Activated CD4-positive, alpha-beta T cell treated with anti-CD3 and anti-CD28 coated beads, Interleukin-2, amount 50 U/mL, for 4 hours (primary cell): ENCODE results near the gene ARPC5L.

Experiments
- DNase-seq, 2 experiments: peaks; one replicate each; pipeline ENCODE4 v3.0.0-alpha.2; 2020

ARPC5L gene

DNA sequence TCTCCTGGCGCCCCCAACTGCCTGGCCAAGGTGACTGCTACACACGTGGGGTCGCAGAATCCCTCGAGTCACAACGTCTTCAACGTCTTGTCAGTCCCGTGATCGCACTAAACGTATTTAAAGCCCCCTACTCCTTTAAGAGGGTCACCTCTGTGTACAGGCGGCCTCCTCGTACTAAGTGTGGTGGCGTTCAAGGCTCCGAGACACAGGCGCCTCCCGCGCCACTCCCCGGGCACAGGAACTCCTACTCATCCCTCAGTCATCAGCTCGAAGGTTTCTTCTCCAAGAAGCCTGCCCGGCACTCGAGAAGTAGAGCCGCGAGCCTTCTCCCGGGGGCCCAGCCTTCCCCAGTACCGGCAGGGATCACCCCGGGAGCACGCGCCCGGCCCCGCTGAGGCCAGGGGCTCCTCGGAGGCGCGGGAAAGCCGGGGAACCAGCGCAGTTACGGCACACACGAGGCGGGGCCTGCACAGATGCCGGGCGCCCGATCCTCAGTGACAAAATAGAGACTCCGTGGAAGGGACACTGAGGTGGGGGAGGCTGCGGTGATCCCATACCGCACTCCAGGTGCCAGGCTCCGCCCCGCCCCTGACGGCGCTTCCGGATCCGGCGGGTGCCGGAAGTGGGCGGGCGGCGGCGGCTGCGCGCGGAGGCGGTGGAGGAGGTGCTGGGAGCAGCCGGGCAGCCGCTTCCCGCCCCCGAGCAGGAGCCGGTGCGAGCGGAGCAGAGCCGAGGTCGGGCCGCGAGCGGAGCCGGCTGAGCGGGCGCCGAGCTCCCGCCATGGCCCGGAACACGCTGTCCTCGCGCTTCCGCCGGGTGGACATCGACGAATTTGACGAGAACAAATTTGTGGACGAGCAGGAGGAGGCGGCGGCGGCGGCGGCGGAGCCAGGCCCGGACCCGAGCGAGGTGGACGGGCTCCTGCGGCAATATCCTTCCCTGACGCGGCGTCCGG is 6.9 kb downstream of the ARPC5L start:
- DNase-seq = peak; percentile 87 to 91

DNA sequence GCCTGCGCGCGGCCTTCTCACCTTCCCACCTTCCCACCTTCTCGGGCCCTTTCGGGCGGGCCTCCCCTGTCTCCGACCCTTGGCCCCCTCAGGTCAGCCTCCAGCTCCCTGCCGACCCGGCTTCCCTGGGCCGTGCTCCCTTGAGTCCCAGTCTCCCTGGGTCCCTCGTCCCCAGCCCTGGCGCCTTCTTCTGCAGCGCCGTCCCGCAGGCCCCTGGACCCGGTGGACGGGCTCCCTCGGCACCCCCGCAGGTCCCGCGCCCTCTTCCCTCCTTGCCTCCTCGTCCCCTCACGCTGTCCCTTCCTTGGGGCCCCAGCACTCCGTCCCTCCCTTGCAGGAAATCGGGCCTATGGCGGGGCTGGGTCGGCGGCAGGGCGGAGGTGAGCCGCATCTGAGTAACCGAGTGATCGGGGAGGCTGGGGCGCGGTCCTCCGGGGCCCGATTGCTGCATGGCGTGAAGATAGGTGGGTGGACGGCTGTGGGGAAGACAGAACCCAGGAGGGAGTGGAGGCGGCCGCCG is 7.6 kb downstream of the ARPC5L start:
- DNase-seq = peak in 1 of 2 experiments; percentile 29

DNA sequence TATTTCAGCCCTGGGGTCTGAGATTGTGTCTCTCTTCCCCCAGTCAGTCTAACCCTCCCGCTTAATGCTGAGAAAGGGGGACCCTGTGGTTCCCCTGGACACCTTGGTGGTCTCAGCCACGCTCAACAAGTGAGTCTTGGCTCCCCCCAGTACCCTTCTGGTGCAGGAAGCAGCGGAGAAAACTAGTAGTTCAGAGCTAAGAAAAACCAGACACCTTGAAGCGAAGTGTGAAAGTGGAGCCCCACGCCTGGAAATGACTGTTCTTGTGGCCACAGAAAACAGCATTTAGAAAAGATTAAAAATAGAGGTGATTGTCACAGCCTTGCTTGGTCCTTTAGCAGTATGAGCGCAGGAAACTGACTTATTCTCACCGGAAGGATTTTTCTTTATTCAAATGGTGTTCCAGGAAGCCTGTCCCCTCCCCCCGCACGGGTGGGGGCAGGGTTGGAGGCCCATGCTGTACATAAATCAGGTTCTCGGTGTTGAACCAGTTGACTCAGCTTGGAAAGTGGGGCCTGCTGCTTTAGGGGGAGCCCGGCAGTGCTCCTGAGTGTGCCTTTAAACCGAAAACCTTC is 8.1 kb downstream of the ARPC5L start:
- peak; percentile 85 to 88 for DNase-seq

DNA sequence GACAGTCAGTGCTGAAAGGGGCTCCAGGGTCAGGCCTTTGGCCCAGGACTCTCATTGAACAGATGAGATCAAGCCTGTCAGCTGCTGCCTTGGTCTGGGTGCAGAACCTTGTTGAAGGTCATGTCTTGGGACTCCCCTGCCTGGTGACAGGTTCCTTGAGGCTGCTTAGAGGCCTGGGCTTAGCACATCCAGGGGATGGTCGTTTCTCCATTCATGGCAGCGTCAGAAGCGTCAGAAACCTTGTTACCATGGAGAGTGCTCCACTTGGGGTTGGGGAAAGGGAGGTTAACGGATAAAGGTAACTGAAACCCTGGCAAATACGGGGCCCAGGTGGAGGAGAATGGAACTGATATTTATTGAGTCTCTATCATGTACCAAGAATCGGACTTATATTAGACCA is 8.8 kb downstream of the ARPC5L start:
- DNase-seq = no peak

DNA sequence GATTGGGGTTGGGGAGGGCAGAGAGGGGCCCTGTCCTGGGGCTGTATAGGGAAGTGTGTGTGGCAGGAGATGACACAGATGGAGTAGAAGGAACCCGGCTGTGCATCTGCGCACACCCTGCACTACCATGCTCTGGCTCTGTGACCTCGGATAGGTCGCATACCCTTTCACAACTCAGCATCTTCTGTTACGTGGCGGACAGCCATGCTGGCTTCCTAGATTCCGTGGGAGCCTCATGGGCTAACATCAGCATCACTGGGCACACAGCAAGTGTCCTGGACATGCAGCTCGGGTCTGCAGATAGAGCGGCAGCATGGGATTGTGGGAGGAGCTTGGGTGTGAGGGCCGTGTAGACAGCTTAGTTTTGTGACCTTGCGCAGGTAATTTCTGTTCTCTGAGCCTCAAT is 9.2 kb downstream of the ARPC5L start:
- no peak for DNase-seq

DNA sequence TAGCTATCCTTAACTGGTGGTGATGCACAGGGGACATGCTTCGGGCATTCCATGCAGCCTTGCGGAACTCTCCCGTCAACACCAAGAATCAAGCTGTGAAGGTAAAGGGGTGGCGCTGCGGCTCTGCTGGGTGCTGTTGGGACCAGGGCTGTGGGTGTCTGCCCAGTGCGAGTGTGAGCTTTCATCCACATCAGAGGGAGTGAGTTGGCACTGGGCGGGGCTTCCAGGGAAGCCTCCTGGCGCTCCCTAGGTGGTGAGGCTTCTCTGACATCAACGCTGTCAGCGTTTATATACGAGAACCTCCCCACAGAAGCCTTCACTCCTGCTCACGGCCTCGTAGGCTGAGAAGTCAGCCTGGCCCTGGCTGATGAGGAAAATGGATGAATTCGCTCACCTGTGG is 11.7 kb downstream of the ARPC5L start:
- DNase-seq = no peak

DNA sequence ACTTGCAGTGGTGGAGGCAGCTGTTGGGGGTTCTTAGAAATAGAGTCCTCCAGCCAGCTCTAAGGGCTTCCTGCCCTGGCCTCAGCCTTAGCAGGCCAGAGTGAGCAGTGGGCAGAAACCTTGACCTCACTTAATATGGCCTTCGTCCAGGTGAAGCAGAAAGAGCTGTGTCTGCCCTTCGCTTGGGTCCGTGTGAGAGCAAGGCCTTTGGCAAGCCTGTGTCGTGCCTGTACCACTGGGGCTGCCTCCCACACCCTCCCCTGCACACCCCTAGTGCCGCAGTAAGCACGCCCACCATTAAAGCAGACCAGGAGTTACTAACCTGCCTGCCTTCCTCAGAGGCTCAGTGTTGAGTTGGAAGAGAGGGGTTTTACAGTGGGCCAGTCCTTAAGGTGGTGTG is 13.6 kb downstream of the ARPC5L start:
- no peak for DNase-seq

DNA sequence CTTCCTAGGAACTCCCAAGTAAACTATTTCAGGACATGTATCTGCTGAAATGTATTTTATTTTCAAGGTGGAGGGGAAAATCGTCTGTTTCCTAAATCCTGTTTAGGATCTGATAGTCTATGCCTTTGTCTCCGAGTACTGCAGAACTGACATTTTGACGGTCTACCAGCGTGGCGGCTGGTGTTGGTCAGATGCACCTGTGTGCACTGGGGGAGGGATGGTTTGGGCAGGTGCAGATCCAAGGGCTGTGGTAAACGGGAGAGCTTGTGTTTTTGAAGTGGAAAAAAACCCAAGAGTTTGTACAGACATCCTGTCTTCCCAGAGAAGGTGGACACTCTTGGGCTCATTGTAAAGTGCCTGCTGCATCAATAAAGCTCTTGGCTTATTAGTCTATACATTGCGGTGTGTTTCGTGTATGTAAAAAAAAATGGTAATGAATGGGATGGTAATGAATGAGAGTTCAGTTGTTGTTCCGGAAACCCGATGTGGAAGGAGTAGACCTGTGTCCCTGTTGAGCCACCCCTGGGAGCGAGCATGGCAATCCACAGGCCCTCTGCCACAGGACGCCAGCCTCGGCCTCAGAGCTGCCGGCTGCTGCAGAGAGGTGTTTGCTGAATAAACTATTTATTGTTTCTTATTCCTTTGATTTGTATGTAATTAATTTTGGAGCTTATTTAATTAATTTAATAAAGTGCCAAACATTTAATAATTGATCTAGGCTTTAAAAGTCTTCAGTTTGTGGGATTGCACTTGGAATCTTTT is 15.3 kb downstream of the ARPC5L start:
- no peak for DNase-seq

DNA sequence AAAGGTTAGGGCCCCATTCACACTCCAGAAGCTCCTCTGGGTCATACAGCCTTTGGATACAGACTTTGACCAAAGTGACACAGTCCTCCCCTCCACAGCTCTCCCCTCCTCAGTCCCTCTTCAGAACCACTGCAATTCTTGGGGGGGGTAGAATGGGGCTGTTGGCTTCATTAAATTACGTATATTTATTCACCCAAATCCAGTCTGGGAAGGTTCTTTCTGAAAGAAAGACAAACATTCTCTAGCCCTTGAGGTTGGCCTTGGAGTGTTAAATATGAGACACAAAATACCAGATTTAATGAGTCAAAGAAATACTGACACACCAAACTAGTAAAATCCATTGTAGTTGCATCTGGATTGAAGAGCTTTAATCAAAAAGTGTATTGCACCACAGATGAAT is 16.1 kb downstream of the ARPC5L start:
- DNase-seq = no peak

DNA sequence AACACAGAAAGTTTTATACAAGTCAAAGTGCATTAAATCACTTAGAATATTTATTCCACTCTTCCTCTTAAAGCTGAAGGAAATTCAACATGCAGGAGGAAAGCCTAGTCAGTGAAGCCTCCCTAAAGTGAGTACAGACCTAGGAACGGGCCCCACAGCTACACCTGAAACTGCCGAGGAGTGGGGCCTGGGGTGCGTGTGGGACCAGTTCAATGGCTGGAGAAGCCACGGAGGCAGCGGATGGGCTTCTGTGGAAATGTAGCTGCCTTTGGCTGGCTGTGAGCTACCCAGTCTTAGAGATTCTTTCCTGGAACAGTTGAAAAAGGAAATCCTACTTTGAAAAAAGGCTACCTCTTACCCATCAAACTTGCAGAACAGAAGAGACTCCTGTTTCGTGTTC is 16.6 kb downstream of the ARPC5L start:
- no peak for DNase-seq

DNA sequence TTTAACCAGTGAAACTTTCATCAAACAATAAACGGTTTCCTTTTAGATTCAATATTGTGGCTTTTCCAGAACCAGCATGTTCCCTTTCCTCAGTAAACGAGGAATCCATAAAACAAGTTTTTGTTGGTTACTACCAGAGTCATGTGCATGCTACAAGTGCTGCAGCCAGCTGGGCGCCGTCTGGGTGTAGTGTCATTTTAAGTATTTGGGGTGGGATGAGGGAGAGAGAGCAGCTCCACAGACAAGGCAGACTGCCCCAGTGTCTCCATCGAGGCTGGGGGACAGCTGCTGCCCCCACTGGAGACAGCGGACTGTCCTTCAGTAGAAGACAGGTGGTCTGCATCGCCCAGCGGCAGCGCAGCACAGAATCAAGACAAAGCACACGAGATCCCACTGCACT is 17.3 kb downstream of the ARPC5L start:
- DNase-seq = no peak

DNA sequence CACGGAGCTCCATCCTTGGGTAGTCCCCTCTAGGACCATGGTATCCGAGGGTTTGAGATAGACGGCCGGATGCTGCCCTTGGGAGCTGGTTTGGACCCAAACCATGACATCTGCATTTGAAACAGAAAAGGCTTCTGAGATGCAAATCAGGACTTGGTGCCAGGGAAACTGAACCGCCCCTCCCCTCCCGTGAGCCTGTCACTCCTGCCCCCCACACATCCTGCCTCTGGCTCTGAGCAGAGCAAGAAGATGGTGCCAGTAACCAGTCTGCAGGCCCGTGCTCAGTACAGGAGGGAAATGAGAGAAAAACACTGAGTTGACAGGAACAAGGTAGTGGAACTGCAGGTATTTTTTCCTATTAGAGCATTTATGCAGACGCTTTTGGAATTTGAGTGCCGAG is 18.6 kb downstream of the ARPC5L start:
- DNase-seq = no peak

DNA sequence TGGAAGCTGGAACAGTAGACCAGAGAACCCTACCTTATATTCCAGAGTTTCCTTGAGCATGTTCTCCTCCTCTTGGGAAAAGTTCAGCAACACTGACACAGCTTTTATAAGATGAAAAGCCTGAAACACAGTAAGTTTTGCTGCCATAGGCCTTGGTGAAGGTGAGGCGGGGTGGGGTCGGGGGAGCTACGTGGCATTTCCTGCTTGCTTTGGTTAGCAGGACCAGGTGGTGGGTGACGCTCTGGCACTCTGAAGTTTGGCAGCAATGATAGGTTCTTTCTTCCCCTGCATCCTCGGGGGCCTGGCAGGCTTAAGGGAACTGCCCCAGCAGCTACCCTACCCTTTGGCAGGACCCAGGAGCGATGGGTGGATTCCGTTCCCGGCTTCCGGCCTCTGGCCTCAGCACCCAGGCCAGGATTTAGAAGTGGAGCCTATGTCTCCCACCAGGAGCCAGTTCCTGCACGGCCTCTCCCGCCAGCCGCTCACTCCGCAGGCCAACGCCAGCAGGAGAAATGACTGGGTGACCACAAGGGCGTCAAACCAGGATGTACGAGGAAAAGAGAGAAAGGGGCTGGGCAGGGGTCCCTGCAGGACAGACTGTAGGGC is 19.3 kb downstream of the ARPC5L start:
- DNase-seq = no peak

DNA sequence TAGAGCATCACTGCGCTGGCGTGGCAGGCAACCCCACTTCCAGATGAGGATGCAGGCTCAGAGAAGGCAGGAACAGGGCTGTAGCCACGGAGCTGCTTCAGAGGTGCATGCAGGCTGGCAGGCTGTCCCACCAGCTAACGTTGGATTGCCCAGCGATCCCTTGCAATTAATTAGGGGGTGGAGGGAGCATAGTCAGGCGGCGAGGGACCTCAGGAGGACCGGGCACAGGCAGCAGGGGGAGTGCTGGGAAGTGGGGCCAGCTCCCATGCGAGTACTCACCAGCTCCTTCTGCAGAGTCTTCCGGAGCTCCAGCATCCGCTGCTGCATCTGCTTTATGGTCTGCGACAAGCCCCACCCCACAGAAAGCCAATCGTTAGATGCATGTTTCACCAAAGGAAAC is 20.3 kb downstream of the ARPC5L start:
- no peak for DNase-seq

DNA sequence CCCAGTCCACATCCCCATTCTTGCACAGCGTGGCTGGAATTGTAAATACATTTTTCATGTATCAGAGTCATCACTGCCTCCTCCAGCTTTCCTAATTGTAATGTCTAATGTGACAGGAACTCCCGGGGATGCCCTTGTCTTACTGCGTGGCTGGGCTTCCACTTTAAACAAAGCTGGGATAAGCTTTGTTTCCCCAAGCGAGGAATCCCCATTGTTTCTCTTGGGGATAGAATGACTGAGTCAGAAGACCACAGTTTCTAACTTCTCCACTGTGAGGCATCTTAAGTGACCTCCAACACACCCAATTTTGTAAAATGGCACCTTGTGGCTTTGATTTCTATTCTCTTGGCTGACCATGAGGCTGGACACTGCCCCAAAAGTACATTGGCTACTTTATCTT is 22.4 kb downstream of the ARPC5L start:
- no peak for DNase-seq

DNA sequence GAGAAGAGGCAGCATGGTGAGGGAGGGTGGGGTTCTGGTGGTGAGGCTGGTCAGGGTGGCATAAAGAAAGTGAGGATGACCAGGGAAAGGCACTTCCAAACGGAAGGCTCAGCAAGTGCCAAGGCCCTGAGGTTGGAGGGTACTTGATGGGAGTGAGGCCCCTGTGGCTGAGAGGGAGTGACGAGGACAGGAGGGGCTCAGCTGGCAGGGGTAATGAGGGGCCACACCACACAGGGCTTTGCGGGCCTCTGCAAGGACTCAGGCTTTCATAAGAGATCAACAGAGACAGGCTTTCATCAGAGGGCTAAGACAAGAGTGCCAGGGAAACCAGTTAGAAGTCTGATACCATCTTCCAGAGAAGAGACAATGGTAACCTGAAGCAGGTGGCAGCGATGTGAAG is 23.6 kb downstream of the ARPC5L start:
- DNase-seq = no peak

DNA sequence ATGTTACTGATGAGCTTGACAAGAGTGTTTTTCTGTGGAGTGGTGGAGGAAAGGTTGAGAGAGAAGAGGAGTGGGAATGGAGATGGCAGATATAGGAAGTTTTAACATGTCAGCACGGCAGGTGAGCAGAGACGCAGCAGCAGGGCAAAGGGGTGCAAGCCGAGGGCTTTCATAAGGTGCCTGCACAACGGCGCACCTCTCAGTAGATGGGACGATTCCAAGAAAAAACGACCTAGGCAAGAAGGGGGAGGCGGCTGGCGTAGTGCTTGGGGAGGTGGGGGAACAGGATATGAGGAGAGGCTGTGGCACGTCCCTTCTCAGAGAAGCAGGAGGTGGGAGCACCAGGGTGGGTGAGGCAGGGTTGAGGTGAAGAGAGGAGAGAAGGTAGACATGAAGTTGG is 24.5 kb downstream of the ARPC5L start:
- no peak for DNase-seq

DNA sequence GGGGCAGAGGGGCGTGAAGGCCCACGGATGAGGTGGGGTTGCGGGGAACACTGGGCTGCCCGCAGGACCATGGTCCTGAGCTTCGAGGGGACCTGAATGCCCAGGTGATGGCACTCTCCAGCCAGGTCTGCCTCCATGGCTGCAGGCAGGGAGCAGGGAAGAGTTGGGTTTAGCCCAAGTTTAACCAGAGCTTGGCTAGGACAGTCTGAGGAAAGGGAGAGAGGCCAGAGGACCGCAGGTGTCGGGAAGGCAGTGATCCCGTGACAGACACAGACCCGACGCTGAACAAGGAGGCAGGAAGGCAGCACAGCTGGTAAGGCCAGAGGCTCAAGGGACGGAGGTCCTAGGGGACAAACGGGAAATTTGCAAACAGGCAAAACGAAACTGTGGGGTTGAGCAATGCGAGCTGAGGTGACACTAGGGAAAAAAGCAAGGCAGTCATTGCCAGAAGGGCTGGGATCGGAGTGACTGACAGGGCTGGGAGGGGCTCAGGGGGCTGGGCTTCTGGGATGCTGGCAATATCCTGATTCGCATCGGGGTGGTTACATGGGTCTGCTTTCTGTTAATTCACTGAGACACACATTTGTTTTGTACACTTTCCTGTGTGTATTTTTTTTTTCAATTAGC is 25.0 kb downstream of the ARPC5L start:
- no peak for DNase-seq

DNA sequence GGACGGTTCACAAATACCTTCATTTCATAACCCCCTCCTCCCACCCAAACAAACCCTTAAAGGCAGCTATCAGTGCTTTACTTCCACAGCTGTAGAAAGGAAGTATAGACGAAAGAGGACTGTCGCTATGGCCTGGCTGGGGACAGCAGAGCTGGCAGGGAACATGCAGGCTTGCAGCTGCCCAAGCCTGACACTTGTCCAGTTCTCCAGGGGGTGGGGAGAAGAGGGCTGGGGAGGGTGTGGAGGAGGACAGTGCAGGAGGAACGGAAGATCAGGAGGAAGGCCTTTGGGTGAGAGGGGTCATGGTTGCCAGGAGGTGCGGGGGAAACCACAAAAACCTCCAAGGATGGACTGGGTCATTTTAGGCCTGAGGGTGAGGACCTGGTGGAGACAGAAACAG is 25.9 kb downstream of the ARPC5L start:
- DNase-seq = no peak

DNA sequence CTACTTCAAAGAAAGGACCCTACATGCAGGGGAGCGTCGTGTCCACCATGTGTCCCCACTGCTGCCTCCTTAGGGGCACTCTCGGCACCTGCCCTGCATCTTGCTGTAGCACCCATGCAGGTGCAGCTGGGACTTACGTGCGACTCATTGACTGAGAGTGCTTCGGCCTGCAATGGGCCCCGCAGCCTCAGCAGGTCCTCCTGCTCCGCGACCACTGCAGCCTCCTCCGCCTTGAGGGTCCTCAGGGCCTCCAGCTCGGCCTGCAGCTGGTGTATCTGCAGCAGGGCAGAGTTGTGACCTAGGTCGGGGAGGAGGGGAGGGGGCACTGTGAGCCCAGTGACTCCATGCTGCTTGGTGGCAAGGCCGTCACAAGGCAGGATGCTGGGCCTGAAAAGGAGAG is 27.1 kb downstream of the ARPC5L start:
- DNase-seq = no peak

DNA sequence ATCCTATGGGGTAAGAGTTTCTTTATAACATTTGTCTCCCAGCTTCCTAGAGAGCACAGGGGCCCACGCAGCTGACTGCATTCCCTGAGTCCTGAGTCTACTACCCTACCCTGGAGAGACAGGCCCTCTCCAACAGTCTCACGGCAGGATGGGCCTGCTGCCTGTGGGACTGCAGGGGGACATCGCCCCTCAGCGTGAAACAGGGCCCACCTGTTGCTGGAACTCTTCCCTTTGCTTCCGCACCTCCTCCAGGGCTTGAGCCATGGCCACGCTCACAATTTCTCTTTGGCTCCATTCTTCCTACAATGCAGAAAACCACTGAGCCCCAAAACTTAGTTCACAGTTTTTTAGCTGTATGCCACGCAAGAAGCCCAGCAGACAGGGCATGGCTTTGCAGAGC is 28.2 kb downstream of the ARPC5L start:
- no peak for DNase-seq

DNA sequence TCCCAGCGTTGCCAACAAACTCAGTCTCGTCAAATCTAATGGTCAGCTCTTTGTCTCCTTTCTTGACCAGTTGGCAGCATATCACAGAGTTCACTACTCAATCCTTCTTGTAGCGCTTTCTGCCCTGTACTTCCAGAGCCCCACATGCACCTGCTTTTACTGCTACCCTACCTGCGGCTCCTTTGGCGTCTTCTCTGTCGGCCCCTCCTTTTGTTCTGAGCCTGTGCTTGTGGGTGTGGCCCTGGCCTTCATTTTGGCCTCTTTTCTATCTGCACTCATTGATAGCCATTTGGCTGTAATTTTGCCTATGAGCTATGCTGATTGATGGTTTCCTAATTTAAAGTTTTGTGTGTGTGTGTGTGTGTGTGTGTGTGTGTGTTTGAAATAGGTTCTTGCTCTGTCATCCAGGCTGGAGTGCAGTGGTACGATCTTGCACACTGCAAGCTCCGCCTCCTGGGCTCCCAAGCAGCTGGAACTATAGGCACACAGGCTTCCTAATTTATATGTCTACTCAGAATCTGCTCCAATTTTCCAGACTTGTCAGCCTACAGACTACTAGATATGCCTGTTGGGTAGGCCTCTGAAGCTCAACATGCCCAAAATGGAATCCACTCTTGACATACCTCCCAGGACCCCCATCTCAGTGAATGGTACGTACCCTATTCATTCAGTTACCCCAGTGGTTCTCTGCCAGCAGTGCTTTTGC is 32.3 kb downstream of the ARPC5L start:
- no peak for DNase-seq
